ENCODE data around the gene C2CD4C.
"Not testable (repeated sequence)": the region's sequence is repeated elsewhere in the genome, so short reads cannot be mapped to it uniquely, and the experiment has no call there.

The C2CD4C gene

DNA sequence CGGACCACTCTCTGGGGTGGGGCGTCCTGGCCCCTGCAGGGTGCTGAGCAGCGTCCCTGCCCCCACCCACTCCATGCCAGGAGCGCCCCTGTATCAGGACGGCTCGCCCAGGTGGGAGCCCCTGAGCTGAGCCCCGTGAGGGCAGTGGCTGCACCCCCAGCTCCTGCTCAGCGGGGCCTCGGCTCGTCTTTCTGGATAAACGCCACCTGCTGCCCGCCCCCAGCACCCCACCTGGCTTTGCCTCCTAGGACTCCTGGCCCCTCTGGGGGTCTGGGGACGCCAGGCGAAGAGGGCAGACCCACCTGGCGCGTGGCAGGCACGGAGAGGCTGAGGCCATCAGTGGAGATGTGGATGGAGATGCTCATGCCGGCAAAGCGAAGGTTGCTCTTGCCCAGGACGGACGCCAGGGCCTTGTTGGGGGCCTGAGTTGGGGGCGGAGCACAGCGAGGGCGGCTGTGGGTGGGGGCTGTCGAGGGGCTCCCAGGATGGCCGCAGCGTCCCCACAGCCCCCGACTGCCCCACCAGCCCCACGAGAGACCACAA is 29.5 kb upstream of the C2CD4C start:
- no peak for DNase-seq (ENCODE audit: low spot score)

DNA sequence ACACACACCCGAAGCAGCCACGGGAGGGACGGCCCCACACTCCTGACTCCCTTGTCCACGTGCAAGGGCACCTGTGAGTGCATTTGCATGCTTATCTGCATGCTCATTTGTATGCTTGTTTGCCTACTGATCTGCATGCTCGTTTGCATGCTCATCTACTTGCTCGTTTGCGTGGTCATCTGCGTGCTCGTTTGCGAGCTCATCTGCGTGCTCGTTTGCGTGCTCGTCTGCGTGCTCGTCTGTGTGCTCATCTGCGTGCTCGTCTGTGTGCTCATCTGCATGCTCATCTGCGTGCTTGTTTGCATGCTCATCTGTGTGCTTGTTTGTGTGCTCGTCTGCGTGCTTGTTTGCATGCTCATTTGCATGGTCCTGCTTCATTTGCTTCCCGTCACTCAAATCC is 28.1 kb upstream of the C2CD4C start:
- DNase-seq (ENCODE audit: low spot score) = no peak

DNA sequence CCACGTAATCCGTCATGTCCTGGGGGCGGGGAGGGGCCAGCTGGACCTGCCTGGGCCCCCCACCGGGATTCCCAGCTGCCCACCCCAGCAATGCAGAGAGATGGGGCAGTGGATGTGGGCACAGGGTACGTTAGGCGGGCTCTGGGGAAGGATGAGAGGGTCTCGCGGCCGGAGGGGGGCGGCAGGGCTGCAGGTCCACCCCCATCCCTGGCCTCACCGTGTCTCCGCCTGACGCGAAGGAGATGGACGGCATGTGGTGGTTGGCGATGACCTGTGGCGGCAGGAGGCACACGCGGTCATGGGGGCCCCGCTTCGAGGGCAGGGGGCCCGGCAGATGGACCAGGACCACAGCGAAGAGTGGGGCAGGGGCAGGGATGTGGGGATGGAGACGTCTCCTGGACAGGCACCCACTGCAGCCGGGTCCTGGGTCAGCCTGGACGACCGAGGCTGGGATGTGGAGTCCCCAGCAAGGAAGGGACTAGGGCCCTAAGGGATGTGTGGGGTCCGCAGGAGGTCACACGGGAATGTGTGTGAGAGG is 27.5 kb upstream of the C2CD4C start:
- DNase-seq (ENCODE audit: low spot score) = no peak

DNA sequence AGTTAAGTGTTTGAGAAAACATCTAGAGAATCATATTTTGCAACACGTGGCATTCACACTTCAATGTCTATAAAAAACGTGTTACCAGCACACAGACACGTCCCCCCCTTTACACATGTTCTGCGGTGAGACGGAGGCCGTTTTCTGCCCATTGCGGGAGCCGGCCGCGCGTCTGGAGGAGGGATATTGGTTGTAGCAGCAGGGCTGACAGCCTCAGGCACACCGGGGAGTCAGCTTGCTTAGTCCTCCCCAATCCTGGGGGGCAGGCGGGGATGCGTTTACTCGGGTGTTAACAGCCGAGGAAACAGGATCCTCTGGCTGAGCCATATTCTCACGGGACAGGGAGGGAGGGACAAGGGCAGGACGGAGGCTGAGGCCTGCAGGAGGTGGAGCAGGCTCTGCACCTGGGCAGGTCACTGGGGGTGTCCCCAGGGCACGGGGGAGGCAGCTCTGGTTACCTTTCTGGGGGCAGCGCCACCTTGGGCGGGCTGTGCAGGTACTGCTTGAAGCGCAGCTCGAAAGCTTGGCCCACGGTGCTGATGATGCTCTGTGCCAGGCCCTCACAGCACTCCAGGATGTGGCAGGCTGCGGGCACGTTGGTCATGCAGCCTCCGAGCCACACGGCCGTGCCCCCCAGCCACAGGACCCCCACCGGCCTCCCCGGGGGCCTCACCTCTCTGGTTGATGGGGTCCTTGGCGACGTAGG is 26.9 kb upstream of the C2CD4C start:
- DNase-seq (ENCODE audit: low spot score) = no peak

DNA sequence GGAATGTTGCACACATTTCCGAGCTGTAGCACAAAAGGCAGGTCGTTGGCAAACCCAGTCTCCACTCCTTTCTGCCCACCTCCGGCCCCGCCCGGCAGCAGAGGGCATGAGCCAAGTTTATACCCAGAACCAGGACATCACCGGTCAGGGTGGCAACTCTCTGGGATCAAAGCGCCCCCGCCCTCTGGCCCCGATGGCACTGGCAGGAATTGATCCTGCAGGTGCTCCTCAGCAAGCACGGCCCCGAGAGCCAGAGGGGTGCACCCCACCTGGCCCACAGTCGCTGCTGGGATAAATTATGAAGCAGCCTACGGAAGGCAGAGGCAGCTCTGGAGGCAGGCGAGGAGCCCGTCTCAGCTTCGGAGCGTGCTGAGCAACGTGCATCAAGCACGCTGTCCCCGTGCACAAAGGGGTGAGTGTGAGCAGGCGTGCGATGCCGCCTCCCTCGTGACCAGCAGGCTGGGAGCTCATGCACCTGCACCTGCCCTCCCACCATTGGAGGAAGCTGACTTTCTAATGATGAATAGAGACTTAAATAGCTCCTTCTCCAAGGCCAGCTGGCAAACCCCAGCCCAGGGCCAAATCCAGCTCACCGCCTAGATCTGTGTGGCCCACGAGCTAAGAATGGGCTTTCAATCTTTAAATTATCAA is 26.2 kb upstream of the C2CD4C start:
- no peak for DNase-seq (ENCODE audit: low spot score)

DNA sequence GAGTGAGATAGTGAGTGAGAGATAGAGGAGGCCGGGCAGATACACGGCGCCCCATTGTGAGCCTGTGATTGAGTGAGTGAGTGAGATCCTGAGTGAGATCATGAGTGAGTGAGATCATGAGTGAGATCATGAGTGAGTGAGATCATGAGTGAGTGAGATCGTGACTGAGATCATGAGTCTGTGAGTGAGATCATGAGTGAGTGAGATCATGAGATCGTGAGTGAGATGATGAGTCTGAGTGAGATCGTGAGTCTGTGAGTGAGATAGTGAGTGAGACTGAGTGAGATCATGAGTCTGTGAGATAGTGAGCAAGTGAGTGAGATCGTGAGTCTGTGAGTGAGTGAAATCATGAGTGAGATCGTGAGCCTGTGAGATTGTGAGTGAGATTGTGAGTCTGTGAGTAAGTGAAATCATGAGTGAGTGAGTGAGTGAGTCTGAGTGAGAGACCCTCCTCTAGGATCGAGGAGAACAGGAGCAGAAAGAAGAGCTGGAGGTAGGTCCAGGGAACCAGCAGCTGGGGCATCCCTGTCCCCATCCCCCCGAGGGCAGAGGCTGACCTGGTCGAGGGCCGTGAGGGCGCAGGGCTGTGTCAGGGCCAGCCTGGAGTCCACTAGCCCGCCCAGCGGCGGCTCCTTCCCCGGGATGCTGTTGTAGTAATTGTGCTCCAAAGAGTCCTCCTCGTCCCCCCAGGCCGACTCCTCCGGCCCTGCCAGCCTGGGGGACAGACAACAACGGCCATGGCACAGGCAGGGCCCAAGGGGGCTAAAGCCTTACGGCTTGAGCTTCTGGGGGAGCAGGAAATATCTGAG is 25.4 kb upstream of the C2CD4C start:
- DNase-seq (ENCODE audit: low spot score) = no peak

DNA sequence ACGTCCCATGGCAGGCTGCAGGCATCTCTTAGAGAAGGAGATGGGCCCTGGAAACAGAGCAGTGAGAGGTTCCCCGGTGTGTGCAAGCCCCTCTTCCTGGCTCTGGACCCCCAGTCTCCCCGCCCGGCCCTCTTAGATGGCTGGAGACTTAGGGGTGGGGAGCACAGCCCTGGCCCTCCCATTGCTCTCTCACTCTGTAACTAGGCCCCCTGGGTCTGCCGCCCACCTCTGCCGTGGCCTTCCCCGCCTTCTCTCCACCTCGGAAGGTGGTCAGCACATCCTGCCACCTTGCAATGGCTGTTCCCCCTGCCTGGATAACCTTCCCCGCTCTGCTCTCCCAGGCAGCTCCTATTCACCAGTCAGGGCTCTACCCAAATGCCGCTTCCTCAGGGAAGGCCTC is 21.8 kb upstream of the C2CD4C start:
- DNase-seq (ENCODE audit: low spot score) = no peak

DNA sequence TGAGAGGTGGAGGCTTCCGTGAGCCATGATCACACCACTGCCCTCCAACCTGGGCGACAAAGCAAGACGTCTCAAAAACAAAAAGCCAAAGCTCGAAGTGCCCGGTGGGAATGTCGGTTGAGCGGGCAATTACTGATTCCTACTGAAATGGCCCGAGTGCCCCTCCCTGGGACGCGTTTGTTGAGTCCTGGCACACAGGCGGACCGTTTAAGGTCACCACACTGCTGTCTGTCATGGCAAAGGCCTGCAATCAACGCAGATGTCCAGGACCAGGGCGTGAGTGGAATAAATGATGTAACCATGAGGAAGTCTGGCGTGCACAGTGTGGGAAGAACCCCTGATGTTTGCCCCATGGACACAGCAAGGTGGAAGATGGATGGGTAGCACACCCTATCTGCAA is 19.2 kb upstream of the C2CD4C start:
- DNase-seq (ENCODE audit: low spot score) = no peak

DNA sequence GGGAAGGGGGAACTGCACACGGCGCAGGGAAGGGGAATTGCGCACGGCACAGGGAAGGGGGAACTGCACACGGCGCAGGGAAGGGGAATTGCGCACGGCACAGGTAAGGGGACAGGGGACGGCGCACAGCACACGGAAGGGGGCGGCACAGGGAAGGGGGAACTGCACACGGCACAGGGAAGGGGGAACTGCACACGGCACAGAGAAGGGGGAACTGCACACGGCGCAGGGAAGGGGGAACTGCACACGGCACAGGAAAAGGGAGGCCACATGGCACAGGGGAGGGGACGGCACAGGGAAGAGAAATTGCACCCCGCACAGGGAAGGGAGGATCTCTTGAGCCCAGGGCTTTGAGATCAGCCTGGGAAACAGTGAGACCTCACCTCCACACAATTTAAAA is 18.7 kb upstream of the C2CD4C start:
- DNase-seq (ENCODE audit: low spot score) = not testable (repeated sequence)

DNA sequence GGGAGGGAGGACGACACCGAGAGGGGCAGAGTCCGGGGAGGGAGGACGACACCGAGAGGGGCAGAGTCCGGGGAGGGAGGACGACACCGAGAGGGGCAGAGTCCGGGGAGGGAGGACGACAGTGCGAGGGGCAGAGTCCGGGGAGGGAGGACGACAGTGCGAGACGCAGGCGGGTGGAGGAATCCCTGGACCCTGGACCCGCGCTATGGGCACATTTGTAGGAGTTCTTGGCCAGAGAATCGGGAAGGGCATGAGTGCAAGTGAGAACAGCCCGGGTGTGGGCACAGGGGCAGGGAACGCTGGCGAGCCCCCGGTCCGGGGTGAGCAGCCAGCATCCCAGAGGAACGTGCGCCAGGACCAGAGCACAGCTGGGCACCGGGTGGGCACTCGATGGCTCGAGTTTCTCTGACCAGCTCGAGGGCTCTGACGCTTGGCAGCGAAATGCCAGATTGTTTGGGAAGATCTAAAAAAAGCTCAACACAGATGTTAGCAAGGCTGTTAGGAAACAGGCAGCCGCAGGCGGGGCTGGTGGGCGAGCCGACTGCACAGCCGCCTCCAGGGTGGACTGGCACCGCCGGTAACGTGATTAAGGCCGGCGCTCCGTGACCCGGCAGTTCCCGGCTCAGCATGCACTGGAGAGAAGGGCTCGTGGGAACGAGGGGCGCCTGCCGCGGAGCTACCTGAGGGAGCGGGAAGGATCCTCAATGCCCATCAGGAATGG is 17.9 kb upstream of the C2CD4C start:
- DNase-seq (ENCODE audit: low spot score) = no peak

DNA sequence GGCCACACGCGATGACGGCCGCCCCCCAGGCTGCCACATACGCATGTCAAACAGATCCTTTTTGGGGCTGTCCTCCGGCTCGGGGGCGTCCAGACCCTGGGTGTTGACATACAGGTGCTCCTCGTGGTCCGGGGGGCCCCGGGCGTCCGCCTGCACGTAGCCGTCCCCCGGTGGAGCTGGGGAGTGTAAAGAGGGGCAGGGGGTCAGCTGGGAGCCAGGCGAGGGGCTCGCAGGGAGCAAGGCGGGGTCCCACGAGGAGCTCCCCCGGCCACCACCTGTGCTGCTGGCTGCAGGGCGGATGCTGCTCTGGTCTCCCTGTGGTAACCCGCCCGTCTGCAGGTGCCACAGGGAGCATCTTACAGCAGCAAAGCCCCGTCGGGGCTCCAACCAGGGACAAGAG is 16.1 kb upstream of the C2CD4C start:
- DNase-seq (ENCODE audit: low spot score) = no peak

DNA sequence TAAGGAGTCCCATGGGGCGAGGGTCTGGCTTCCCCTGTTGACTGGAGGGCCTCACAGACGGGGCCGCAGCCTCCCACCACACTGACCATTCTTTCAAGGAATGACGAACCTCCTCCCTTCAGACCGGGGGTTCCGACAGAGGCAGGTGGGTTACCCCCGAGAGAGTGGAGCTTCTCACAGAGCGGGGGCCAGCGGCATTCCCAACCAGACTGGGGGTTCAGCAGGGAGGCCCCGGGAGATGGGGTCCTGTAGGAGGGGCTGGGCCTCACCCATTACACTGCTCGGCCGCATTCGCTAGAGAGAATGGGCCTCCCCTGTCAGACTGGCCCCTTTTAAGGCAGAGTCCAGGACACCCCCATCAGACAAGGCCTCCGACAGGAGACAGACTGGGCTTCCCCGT is 15.6 kb upstream of the C2CD4C start:
- no peak for DNase-seq (ENCODE audit: low spot score)

DNA sequence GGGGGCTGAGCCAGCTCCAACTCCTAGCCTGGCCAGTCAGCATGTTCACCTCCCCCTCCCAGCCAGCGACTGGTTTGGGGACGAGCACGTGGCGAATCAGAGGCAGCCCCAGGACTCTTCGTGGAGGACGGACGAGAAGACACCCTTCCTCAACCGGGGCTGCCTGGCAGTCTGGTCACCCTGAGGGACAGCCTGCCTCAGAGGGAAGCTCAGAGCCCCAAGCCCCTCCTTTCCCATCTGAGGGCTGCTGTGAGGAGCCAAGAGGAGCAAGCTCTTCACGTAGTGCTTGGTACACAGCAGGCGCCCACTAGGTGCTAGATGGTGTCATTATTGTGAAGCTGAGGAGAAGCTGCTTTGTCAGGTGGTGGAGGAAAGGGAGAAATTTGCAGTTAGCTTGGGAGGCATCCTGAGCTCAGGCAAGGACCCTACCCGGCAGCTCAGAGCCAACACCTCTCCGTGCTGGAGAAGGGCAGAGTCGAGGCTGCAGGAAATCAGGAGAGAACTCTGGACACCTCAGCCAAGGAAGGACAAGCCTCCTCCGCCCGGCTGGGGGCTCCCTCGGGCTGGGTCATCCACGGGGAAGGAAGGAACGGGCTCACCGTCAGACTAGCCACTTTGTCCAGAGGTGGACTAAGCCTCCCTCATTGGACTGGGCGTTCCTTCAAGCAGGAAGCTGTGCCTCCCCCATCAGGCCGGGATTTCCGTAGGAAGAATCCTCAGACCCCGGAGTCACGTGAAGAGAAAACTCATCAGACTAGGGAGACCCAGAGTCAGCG is 14.9 kb upstream of the C2CD4C start:
- DNase-seq (ENCODE audit: low spot score) = no peak

DNA sequence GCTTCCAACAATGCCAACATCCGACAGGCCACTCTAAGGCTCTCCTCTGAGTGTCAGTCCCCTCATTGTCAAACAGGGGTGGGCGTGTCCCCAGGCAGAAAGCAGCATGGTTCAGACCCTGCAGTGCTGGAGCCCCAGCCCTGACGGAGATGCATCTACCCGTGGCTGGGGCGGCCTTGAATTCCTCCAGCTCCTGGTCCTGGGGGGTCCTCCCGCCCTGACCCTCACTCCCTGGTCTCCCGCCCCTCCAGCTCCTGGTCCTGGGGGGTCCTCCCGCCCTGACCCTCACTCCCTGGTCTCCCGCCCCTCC is 13.9 kb upstream of the C2CD4C start:
- not testable (repeated sequence) for DNase-seq (ENCODE audit: low spot score)

DNA sequence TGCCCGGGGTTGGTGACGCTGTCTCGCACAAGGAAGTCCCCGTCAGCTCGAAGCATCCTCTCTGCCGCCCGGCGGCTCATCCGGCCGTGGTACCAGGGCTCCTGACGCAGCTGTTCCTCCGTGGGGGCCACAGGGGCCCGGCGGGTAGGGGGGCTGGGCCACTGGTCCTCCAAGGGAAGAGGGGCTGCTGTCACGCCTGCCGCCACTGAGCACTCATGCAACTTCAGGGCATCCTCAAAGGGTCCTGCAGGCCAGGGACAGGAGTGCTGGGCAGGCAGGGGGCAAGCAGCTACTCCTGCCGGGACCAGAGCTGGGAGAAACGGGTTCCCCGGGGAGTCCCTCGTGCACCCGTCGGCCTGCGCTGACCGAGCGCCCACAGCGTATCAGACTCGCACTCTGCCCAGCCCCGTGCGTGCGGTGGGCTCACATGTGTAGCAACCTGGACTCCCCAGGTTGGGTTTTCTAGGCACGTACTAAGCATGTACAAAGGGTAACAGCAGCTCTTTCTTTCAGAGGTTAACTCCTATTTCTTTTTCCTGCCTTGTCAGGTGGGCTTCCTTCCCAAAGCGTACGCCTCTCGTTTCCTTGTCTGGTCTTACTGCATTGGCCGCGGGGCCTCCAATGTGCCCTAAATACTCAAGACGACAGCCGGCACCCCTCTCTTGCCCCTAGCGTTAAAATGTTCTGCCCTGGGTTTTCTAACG is 13.4 kb upstream of the C2CD4C start:
- no peak for DNase-seq (ENCODE audit: low spot score)

DNA sequence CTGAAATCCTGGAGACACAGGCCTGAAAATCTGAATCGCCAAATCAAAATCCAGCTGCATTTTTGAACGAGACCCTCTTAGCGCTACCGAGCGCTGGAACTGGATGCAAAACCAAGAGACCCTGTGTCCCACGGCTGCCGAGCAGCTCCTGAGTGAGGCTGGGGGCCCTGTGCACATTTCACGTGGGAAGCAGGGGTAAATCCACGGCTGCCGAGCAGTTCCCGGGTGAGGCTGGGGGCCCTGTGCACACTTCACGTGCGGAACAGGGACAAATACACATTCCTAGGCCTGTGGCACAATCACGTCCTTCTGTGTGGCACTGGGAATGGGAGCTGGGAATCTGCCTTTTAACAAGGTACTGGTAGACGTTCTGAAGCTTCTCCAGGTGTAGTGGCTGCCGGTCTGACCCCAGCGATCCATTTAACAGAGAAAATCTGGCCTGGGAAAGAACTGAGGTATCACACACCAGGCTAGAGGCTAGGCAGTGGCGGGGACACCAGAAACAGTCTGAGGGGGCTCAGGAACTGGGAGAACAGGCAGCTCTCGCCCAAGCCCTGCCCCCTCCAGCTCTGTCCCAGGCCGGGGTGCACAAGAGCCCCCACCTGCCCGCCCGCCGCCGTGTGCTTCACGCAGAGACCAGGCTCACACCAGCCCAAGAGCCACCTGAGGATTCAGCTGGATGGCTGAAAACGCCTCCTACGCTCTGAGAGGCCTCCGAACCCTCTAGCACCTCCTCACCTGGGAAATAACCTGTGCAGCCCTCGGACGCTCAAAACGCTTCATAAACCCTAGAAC is 11.0 kb upstream of the C2CD4C start:
- no peak for DNase-seq (ENCODE audit: low spot score)

DNA sequence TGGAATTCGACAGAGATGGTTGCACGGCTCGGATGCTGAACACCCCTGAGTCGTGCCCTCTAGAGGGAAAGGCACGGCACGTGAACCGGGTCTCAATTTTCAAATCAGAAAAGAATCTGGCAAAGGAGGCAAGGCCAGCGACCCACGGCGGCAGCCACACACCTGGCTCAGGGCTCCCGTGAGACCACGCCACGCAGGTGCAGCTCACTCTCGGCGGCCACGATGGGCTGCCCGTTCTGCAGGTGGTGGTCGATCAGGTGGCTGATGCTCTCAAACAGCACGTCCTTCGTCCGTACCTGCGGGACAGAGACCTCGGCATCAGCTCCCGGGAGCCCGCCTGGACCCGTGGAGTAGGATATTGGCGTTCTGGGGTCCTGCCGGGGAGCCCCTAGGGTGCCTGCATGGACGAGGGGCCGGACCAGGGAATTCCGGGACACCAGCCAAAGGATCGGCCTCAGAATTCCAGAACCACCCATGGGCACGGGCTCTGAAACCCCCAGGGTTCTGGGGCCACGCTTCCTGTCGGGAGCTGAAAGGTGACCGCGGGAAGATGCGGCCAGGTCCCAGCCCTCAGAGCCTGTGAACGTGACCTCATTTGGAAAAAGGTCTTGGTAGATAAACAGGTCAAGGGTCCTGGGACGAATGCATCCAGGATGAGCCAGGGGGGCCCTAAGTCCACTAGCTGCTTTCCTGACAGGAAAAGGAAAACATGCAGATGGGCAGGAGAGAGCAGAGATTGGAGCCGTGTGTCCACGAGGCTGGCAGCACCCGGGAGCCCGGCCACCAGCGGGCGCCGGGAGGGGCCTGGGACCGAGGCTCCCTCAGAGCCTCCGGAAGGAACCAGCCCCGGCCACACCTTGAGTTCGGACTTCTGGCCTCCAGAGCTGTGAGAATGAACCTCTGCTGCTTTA is 10.1 kb upstream of the C2CD4C start:
- DNase-seq (ENCODE audit: low spot score) = no peak

DNA sequence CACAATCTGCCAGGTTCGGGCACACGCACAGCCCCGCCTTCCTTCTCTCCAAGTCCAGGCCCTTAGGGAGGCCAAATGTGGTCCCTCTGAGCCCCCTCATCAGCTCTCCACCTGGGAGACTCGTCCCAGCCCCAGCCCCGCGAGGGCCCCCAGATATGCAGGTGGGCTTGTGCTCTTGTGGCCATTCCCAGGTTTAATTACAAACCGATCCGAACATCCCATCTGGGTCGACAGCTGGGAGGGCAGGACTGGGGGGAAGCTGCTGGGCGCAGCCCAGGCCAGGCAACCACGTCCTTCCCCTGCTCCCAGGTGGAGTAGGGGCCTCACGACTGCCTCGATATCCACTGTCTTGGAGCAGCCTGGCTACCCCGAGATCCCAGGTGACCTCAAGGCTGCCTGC is 7.5 kb upstream of the C2CD4C start:
- no peak for DNase-seq (ENCODE audit: low spot score)

DNA sequence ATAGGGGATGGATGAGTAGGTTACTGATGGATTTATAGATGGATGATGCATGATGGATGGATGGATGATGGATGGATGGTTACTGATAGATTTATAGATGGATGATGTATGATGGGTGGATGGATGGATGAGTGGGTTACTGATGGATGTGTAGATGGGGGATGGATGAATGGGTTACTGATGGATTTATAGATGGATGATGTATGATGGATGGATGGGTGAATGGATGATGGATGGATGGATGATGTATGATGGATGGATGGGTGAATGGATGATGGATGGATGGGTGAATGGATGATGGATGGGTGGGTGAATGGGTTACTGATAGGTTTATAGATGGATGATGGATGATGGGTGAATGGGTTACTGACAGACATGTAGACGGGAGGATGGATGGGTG is 6.3 kb upstream of the C2CD4C start:
- no peak for DNase-seq (ENCODE audit: low spot score)
